GM12891 (cell line): ENCODE results near the gene LYPD5.

Experiments
- PAX5 ChIP-seq: IDR thresholded peaks from 2 replicates; pipeline ENCODE4 v1.6.1; 2011; ENCODE audit warnings: low read length, moderate library complexity, mild to moderate bottlenecking; ENCODE audit not compliant: insufficient read depth, severe bottlenecking
- POLR2A ChIP-seq: IDR thresholded peaks from 2 replicates; pipeline ENCODE4 v1.6.1; 2011; ENCODE audit warnings: low read depth, low read length, control low read depth
- POLR2AphosphoS5 ChIP-seq: IDR thresholded peaks from 2 replicates; pipeline ENCODE4 v1.6.1; 2011; ENCODE audit warnings: low read depth, low read length, control low read depth
- SPI1 ChIP-seq: IDR thresholded peaks from 2 replicates; pipeline ENCODE4 v1.6.1; 2011; ENCODE audit warnings: low read depth, low read length, control low read depth
- TAF1 ChIP-seq: IDR thresholded peaks from 2 replicates; pipeline ENCODE4 v1.6.1; 2011; ENCODE audit warnings: low read depth, low read length, control low read depth

GRCh38 chr19:43786665-43787064, 15.6 kb downstream of the LYPD5 start:
- TF ChIP-seq POLR2AphosphoS5 (no peak), PAX5 (no peak), POLR2A (no peak), TAF1 (no peak), SPI1 (no peak)
